GM19240 (cell line): ENCODE measurements around the gene PHYKPL.

Experiments
- DNase-seq: peaks from one replicate; pipeline ENCODE4 v3.0.0; 2011; ENCODE audit warnings: low spot score; ENCODE audit not compliant: insufficient read length

The PHYKPL gene

DNA sequence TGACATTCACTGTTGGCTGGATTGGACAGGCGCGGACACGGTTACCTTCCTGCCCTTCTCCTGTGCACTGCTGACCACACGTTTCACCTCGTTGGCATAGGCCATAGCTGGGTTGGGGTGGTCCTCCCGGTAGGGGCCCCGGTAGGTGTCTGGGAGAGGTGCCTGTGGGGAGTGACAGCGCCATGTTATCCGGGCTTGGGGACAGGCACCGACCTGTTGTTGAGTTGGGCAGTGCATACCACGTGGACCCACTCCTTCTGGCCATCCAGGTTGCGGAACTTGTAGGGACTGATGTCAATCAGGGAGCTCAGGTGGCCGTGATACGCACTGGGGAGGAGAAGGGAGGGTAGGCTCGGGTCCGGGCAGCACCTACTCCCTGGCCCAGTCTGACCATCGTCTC is 8.2 kb downstream of the PHYKPL start:
- no peak for DNase-seq

DNA sequence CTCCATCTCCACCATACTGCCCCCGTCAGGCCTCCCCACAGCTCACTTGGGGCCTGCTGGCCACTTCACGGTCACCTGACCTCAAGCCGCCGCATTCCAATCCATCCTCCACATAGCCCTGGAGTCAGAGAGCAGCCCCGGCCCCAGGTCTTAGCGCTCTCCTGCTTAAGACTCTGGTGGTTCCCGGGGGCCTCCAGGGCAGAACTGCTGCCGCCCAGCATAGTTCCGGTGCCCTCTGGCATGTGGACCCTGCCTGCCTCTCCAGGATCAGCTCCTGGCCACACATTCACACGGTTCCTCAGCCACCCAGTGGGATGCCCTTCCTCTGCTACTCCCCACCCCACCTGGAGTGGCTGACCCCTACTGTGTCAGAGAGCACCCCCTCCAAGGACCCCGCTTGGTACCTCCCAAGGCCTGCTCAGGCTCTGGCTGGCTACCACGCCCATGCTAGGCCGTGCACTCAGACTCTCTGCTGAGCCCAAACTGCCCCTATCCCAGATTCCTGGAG is 8.7 kb downstream of the PHYKPL start:
- no peak for DNase-seq

DNA sequence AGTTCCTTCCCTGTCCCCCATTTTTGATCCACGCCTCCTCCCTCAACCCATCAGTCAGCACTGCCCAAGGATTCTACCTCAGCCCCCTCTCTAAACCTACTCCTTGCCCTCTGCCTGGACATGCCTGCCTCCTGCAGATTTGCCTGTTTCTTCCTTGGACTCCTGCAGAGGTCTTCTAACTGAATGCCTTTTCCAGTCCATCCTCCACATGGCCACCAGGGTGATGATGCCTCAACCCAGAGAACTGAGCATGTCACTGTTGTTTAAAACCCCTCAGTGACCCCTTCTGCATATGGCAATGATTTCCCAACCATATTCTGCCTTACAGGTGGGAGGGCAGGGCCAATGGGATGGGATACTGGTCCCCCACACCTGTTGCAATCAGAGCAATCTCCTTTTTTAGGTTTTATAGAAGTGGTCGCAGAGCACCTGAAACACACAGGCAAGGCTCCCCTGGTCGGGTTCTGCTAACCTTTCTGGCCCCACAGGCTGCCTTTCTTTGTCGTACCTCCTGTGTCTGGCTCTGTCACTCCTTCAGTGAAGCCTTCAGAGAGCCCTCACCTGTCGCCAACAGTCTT is 9.3 kb downstream of the PHYKPL start:
- DNase-seq, result no peak

DNA sequence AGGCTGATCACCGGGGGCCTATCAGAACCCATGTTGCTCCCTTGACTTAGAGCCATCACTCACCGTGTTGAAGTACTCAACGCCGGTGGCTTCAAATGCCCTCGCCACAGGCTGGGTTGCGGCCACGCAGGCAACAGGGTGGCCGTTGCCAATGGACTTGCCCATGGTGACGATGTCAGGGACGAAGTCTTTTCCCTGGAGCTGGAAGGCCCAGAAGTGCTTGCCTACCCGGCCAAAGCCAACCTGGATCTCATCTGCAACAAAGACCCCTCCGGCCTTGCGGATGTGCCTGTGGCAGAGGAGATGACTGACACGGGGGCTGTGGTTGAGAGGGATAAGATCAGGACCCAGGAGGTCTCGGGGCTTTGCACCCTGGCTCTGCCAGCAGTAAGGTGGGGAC is 10.3 kb downstream of the PHYKPL start:
- no peak for DNase-seq

DNA sequence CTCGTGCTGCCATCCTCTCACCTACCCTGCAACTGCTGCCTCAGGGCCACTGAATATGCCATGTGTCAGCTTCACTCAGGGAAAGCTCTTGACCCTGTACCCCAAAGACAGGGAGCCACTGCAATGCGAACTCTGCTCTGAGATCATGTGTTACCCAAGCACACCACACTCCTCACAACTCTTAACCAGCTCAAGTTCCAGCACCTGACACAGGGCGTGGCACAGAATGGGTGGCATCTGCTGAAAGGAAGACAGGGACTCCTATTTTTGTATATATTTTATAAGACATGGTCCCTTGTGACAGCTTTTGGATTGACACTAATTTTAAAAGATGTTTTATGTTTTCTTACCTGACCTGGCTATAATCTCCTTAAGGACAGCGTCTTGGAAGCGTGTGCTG is 10.7 kb downstream of the PHYKPL start:
- DNase-seq, result no peak

DNA sequence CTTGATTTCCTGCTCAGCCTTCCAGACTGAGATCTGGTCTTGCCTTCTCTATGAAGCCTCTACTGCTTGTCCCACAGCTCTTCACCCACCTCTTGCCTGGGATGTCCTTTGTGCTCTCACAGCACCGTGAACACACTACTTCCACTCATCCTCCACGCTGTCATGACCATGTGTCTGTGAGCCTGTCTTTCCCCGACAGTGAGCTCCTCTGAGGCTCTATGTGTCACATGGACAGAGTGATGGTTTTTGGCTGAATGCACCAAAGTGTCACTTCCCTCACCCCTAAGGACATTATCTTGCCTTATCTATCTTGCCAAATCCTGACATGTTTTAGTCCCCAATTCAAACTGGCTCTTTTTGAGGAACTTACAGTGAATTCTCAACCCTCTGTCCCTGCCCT is 11.3 kb downstream of the PHYKPL start:
- DNase-seq, result no peak

DNA sequence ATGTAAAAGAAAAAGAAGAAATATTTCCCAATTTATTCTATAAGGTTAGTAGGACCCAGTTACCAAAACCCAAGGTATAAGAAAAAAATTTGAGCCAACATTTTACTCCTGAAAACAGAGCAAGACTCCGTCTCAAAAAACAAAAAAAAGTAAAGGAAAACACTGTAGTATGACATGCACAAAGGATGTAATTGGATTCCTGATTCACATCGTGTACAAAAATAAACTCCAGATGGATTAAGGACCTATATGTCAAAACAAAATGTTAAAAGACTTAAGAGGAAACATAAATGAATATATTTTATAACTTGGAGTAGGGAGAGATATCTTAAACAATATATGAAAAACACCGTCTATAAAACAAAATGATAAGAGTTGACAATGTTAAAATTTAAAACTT is 13.8 kb downstream of the PHYKPL start:
- DNase-seq, result no peak

DNA sequence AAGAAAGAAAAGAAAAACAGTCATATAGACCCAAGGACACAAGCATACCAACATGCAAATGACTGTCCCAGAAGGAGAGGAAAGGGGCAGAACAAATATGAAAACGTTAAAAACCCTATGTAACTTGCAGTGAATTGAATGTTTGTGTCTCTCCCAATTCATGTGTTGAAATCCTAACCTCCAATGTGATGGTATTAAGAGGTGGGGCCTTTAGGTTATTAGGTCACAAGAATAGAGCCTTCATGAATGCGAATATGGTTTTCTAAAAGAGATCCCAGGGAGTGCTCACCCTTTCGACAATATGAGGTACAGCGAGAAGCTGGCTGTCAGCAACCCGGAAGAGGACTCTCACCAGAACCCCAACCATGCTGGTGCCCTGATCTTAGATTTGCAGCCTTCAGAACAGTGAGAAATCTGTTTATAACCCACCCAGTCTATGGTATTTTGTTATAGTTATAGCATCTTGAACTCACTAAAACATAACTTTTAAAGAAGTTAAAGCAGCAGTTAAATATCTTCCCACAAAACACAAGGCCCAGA is 14.3 kb downstream of the PHYKPL start:
- DNase-seq, result no peak

DNA sequence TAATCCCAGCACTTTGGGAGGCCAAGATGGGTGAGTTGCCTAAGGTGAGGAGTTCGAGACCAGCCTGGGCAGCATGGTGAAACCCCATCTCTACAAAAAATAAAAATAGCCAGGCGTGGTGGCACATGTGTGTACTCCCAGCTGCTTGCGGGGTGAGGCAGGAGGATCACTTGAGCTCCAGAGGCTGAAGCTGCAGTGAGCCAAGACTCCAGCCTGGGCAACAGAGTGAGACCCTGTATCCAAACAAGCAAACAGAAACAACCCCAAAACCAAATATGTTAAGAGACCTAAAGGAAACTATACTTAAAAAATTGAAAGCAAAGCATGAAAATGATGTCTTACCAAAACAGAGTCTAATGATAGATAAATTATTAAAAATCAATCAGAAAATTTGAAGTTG is 15.8 kb downstream of the PHYKPL start:
- DNase-seq, result no peak

DNA sequence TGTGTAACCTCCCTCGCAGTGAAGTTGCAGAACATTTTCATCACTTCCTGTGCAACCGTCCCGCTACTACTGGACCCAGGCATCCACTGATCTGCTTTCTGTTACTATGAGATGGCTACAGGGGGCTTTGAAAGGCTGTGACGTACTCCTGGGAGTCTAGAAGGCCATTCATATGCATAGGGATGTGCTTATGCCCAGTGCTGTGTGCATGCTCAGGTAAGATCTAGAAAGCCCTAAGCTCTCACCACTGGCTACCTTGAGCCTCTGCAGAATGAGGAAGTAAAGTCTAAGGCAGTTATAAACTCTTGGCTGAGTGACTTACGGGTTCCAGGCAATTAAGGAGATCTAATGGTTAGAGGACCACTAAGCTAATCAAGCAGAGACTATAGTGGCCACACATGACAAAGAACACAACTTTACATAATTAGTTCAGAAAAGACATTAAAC is 16.5 kb downstream of the PHYKPL start:
- DNase-seq, result no peak

DNA sequence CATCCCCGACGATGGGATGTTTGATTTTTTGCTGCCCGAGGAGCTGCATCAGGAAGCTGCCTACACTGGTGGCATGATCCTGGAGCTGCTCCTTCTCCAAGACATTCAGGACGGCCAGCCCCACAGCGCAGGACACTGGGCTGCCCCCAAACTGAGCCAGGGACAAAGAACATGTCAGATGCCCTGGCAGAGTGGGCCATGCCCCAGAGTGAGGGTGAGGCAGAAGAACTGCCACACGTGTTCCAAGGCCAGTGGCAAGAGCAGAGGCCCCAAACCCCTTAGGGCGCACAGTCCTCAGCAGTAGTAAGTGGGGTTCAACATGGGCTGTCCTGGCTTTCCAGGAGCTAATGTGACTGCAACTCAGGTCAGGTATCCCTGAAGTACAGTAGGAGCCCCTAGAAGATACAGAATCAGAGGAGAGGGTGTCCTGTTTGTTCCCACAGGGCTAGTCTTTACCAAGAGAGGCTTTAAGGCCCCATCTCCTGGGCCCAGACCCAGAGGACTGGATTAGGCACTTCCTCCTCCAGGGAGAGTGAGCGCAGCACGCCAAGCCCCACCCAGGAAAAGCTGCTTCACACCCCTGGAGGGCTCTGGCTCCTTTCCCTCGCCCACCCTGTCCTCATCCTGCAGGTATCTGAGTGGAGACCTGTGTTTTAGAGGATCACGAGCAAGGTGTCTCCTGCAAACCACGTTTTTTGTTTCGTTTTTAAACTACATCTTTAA is 17.2 kb downstream of the PHYKPL start:
- DNase-seq, result no peak

DNA sequence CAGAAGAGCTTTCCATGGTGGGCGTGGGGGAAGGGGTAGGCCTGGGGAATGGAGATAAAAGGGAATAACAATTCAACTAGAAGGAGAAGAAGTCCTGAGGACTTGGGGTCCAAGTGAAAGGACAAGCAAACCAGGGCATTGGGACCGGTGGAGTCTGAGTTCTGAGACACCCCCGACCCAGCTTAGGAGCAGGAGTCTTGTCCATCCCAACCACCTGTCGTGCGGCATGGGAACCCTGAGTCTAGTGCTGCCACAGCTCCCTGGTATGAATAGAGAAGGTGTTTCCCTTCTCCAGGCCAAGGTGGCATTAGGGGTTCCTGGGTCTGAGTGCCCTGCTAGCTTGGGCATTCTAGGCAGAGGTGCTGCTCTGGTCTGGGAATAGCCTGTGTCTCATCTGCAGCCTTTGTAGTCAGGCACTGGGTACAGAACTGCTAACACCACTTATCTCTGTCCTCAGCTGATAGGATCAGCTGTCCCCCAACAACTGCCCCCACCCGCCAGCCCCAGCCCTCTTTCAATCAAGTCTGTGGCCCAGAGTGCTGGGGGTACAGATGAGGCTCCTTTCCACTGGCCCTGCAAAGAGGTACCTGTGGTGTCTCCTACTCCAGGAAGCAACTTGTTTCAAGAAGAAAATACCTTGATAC is 18.3 kb downstream of the PHYKPL start:
- DNase-seq, result no peak

DNA sequence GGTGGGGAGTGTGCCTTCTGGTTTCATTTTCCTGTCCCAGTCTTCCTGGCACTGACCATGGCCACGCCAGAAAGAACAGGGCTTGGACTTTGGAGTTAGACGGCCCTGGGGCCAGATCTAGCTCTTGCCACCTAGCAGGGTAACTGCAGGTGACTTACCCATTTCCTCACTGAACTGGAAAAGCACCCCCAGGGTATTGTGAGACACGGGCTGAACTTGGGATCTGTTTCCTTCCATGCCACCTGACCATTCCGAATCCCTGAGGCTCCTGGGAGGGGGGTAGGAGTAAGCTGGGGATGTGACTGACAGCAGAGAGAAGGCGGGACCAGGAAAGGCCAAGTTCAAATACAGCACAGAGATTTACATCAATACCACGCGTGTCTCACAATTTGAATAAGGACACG is 18.9 kb downstream of the PHYKPL start:
- no peak for DNase-seq

DNA sequence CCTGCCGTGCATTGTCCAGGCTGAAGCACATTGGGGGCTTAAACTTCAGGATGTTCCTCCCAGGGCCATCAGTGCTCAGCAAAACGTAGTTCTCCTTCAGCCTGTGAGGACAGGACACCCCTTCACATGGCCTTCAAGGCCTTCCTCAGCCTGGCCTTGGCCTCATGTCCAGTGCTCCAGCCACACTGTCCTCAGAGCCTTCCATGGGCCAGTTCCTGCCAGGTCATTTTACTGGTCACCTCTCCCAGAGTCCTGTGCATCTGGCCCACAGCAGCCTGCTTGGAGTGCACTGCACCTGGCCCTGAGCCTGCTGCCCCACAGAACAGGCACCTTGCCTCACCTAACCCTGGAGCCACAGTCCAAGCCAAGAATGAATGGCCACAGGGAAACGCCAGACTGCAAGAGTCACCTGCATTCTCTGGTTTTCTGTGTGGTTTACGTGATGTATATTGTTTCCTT is 19.6 kb downstream of the PHYKPL start:
- DNase-seq, result no peak

DNA sequence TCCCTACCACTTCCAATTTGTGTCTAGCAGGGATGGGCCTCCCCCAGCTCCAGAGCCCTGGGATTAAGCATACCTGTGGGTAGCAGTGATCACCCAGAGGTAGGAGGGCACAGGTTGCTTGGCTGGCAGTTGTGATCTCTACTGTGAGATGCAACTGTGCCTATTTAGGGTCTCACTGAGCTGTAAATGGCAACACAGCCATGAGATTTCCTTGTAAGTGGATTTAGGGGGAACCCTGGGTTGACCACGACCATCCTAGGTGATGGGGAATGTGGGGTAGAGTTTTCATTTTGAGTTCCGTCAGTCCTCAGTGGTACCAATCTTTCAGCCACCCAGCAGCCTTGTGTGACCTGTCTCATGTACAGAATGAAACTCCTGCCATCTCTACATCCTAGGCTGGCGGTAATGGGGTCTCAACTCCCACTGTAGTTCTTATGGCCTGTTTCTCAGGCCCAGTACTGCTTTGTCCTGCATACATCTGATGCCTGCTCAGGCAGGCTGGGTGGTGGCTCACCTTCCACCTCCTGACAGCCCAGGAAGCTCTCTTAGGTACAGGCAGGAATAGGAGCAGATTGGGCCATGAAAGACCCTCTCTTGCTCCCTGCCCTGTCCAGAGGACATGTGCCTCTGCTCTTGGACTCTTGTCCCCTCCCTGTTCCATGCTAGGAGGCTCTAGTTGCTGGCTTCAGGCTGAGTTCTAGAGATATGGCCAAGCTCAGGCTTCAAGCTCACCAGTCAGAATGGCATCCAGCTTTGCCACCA is 20.2 kb downstream of the PHYKPL start:
- no peak for DNase-seq

DNA sequence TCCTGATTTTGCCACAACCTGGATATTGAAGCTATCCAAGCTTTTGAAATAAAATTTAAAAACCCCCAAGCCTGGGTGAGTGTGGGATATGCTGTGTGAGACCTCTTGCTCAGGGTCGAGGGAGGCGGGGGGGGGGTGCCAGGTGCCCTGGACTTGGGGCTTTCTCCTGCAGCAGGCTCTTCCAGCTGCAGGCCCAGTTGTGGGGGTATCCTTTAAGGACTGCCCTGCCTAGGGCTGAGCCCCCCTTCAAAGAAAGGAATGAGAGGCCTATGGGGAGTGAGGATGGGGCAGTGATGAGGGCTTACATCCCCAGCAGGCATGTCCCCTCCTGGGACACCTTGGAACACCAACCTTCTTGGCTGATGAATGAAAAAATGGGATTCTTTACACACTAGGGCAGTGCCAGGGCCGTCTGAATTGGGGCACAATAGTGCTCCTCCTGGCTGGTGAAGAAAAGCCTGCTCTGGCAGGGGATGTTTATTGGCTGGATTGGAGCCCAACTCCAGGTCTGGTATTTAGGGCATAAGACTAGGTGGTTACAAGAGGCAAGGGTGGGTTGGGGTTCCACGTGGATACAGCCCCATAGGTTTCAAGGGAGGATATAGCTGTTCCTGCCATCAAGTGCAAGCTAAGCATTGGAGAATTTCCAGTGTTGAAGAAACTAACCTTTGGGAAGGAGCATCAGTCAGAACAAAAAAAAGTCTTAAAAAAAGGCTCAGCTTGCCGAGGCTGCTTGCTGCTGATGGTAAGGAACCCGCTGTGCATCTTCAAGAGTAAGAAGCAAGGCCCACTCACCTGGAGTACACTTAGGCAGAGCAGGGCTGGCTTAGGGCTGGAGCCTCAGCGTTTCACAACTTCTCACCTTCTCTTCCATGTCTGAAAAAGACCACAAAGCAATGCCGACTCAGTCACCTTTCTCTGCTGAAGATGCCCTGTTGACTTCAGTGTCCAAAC is 21.2 kb downstream of the PHYKPL start:
- no peak for DNase-seq

DNA sequence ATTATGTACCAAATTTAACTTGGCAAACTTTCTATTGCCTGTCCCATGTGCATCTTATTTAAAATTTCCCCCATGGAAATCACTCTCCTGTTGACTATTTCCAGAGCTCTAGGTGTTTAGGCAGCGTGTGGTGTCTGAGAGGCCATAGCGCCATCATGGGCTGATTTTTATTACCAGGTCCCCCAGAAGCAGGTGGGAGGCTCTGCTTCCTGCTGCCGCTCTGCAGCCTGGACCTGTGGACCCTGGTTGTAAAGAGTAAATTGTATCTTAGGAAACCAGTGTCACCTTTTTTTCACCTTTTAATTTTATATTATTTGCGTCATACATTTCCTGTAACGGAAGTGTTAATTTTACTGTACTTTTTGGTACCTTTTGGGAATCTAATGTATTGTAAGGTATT is 21.9 kb downstream of the PHYKPL start:
- DNase-seq, result no peak

DNA sequence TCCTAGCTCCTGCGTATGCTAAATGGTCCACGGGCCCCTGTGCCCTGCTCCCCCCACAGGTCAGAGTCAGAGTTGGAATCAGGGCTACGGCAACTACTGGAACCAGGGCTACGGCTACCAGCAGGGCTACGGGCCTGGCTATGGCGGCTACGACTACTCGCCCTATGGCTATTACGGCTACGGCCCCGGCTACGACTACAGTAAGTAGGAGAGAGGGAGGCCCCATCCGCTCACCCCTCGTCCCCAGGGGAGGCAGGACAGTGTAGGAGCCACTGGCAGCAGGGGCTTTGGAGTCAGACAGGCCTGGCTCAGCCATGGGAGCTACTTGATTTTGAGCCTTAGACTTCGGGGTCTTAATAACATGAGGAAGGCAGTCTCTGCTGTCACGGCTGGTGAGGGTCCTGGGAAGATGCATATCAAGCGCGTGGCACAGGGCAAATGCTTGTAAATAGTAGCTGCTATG is 22.5 kb downstream of the PHYKPL start:
- no peak for DNase-seq

DNA sequence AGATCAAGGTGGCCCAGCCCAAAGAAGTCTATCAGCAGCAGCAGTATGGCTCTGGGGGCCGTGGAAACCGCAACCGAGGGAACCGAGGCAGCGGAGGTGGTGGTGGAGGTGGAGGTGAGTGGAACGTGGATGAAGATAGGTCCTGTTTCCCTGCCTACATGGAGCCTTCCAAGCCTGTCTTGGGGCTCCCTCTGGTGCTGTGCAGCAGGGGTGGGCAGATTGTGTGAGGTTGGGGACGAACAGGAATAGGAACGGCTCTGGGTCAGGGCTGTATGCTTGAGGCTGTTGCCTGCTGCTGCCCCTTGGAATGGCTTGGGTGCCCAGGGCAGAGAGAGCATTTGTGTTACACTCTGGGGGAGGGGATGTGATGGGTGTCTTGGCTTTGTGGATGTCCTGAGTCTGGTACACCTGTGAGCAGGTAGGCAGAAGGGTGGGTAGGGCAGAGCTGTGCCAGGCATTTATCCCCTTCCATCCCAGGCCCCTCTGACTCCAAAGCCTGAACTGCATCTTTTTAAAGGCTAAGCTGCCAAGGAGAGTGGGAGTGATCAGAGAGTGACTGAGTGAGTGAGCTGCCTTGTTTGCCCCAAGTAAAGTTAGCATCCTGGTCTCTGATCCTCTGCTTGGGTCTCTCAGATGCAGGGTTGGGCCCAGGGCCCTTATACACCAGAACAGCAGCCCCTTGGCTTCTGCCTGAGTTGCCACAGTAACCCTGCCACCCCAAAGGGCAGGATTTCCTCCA is 23.1 kb downstream of the PHYKPL start:
- no peak for DNase-seq
